ENCODE measurements around the gene KCNH4. TPM values are rescaled to one million over a fixed set of nuclear protein-coding genes. Genes with fewer than 3 reads are reported as not detected.

KCNH4 gene
- total and polyA plus RNA-seq, 2 donors (not counting 1 experiment from before 2014, with no cell fraction given), result 0.62 to 1.0 TPM

DNA sequence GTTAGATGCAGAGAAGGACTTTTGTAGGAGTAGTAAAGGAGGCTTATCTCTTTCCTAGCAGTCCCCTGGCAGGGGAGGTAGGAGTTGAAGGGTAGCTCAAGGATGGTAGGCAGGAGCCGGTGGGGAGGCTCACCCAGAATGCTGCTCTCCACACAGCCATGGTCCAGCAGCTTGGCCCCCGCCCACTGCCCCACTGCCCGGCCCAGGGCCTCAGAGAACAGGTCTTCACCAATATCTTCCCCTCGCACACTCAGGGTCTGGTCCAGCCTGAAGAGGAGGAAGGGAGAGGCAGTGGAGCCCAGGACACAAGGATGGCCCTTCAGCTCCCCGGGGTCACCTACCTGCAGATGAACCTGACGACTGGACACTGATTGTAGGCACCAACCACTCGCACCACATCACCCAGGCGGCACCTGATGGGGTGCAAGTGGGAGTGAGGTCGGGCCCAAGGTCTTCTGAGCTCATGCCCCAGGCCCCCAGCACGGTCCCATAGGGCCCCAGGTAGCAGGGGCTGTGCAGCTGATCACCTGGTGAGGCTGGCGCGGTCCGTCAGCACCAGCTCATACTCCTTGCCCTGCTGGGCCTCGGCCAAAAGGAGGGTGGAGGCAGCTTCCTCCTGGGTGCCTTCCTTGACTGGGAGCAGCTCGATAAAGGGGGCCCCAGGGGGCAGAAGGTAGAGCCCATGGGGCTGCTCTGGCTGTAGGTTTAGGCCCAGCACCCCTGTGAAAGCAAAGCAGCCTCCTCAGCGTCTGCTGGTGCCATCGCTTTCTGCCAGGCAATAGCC is 9.7 kb upstream of the KCNH4 start:
- Histone ChIP-seq H3K4me3 (ENCODE audit: control extremely low read depth in 1 of 5, extremely low read depth in 1 of 5, insufficient read depth in 1 of 5, low read depth in 2 of 5, low read length in 4 of 5) (no peak overlapping the region), H3K4me1 (ENCODE audit: control insufficient read depth in 2 of 2, insufficient read depth in 2 of 2, low read length in 2 of 2) (peaks cover 17 to 24% of the 10 kb centered on the region in 2 donors), H4K20me1 (ENCODE audit: control insufficient read depth, insufficient read depth, low read length, poor library complexity, severe bottlenecking) (no peaks in the 10 kb centered on the region), H3K4me2 (replicated peaks; ENCODE audit: low read depth, low read length, poor library complexity, severe bottlenecking) (no peak overlapping the region), H3K79me2 (ENCODE audit: control insufficient read depth, insufficient read depth, low read length) (peaks cover 8% of the 10 kb centered on the region), H3K9ac (ENCODE audit: low read length) (no peak overlapping the region), H3K27ac (ENCODE audit: low read length in 2 of 2) (no peak overlapping the region), H3K36me3 (replicated peaks in 1 of 2; ENCODE audit: control extremely low read depth in 1 of 2, control insufficient read depth in 1 of 2, extremely low read depth in 1 of 2, insufficient read depth in 2 of 2, low read length in 1 of 2) (peaks cover 1 to 7% of the 10 kb centered on the region in 2 experiments), H3K9me3 (ENCODE audit: control extremely low read depth in 1 of 3, control insufficient read depth in 2 of 3, insufficient read depth in 1 of 3, low read length in 2 of 3) (no peaks in the 10 kb centered on the region), H2AFZ (ENCODE audit: insufficient read depth, low read depth, low read length, poor library complexity, severe bottlenecking) (no peak overlapping the region), H3K27me3 (replicated peaks in 1 of 4; ENCODE audit: control extremely low read depth in 1 of 4, control insufficient read depth in 3 of 4, insufficient read depth in 4 of 4, low read length in 3 of 4) (no peaks in the 10 kb centered on the region)
- intact Hi-C loops (cut with micrococcal nuclease), result loop anchor here (5.0 to 10.0 kb wide), 2 partner anchors 57 to 484 kb away; partner anchors contain the start of gene PLEKHH3
- ATAC-seq (ENCODE audit: low read depth) (no peak), DNase-seq (no peak)
- Mint-ChIP-seq H3K9me3 (ENCODE audit: insufficient read depth) (no peaks in the 10 kb centered on the region), H3K27me3 (no peaks in the 10 kb centered on the region), H3K27ac (no peak overlapping the region), H3K4me1 (peaks cover 25% of the 10 kb centered on the region), H3K4me3 (no peak overlapping the region)
- no peak for TF ChIP-seq EZH2 (IDR thresholded peaks at IDR 0.05; ENCODE audit: borderline replicate concordance, insufficient read depth, low read depth, low read length, poor library complexity, severe bottlenecking)
- TF ChIP-seq CTCF (IDR thresholded peaks at IDR 0.05), result no peak
- CTCF ChIA-PET, result interaction anchor here (1.5 to 3.1 kb wide), 2 partner anchors 10 to 31 kb away, joined by 5 to 7 read pairs; partner anchors contain the start of gene KCNH4
- POLR2A ChIA-PET, result interaction anchor here (0.6 kb wide), 1 partner anchor 73 kb away, joined by 4 read pairs; no protein-coding TSS in a partner anchor
- 90% methylated on average over 13 of the region's 17 CpGs for WGBS (ENCODE audit: insufficient coverage)

GRCh38 chr17:42189651-42189965 is 8.7 kb upstream of the KCNH4 start:
- Histone ChIP-seq H3K9ac (ENCODE audit: low read length) (no peak overlapping the region), H3K27ac (ENCODE audit: low read length in 2 of 2) (no peak overlapping the region), H3K9me3 (ENCODE audit: control extremely low read depth in 1 of 3, control insufficient read depth in 2 of 3, insufficient read depth in 1 of 3, low read length in 2 of 3) (no peaks in the 10 kb centered on the region), H4K20me1 (ENCODE audit: control insufficient read depth, insufficient read depth, low read length, poor library complexity, severe bottlenecking) (no peaks in the 10 kb centered on the region), H3K27me3 (replicated peaks in 1 of 4; ENCODE audit: control extremely low read depth in 1 of 4, control insufficient read depth in 3 of 4, insufficient read depth in 4 of 4, low read length in 3 of 4) (no peaks in the 10 kb centered on the region), H3K4me3 (ENCODE audit: control extremely low read depth in 1 of 5, extremely low read depth in 1 of 5, insufficient read depth in 1 of 5, low read depth in 2 of 5, low read length in 4 of 5) (no peak overlapping the region), H3K36me3 (replicated peaks in 1 of 2; ENCODE audit: control extremely low read depth in 1 of 2, control insufficient read depth in 1 of 2, extremely low read depth in 1 of 2, insufficient read depth in 2 of 2, low read length in 1 of 2) (peaks cover 1 to 7% of the 10 kb centered on the region in 2 experiments), H3K4me2 (replicated peaks; ENCODE audit: low read depth, low read length, poor library complexity, severe bottlenecking) (no peak overlapping the region), H3K4me1 (ENCODE audit: control insufficient read depth in 2 of 2, insufficient read depth in 2 of 2, low read length in 2 of 2) (peaks cover 17 to 25% of the 10 kb centered on the region in 2 donors), H3K79me2 (ENCODE audit: control insufficient read depth, insufficient read depth, low read length) (peaks cover 8% of the 10 kb centered on the region), H2AFZ (ENCODE audit: insufficient read depth, low read depth, low read length, poor library complexity, severe bottlenecking) (no peak overlapping the region)
- Mint-ChIP-seq H3K27me3 (no peaks in the 10 kb centered on the region), H3K27ac (no peak overlapping the region), H3K9me3 (ENCODE audit: insufficient read depth) (no peaks in the 10 kb centered on the region), H3K4me1 (peaks cover 30% of the 10 kb centered on the region), H3K4me3 (no peak overlapping the region)
- WGBS (ENCODE audit: insufficient coverage), result 91% methylated on average over 8 of the region's 11 CpGs
- TF ChIP-seq CTCF (IDR thresholded peaks at IDR 0.05) (no peak), EZH2 (IDR thresholded peaks at IDR 0.05; ENCODE audit: borderline replicate concordance, insufficient read depth, low read depth, low read length, poor library complexity, severe bottlenecking) (no peak)
- ChIA-PET POLR2A (no interaction called here), CTCF (interaction anchor here (0.5 to 3.1 kb wide), 3 partner anchors 9 to 135 kb away, joined by 3 to 7 read pairs (median 5); partner anchors contain the start of gene KCNH4)
- no peak for DNase-seq
- intact Hi-C loops (cut with micrococcal nuclease), result no loop called here
- no peak for ATAC-seq (ENCODE audit: low read depth)

All from B cell (primary cell).